Measurements from ENCODE around the gene UBN1.

UBN1 gene

DNA sequence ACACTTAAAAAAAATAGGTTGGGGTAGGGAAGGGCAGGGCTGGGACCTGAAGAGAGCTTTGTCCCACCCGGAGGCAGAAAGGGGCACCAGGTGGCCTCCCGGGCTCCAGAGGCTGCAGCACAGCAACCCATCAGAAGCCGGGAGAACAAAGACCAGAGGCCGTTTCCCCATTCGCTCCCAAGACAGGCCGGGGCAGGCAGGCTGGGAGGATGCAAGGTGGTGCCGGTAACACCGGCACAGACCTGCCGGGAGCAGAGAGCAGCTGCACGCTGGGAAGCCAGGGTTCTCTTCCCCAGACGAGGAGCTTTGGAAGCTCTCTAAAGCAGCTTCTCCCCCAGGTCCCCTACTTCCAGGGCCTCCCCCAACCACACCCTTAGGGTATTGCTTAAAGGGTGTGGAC, 84.1 kb downstream of the UBN1 start:
- DNase-seq (ENCODE audit: low read depth): no peak
